Urothelium cell line (cell line): Measurements from ENCODE around the gene TBC1D17.

Experiments
- DNase-seq: peaks from one replicate; pipeline ENCODE4 v3.0.0; 2011; ENCODE audit warnings: low spot score, mixed read lengths
- FAIRE-seq: peaks from 2 replicates; lab custom pipeline; 2011; peaks lifted over from hg19 to GRCh38; lab: Jason Lieb, UNC

The TBC1D17 gene

GRCh38 chr19:49847731-49848696 is 29.5 kb upstream of the TBC1D17 start:
- DNase-seq (peak; percentile 56), FAIRE-seq (no peak)

- DNase-seq: no peak
Measured at GRCh38 chr19:49848938-49849337, 28.6 kb upstream of the TBC1D17 start.

GRCh38 chr19:49849433-49850220 is 27.9 kb upstream of the TBC1D17 start:
- FAIRE-seq (no peak), DNase-seq (no peak)

More at GRCh38 chr19:49848938-49849337, 28.6 kb upstream of the TBC1D17 start:
- no peak for FAIRE-seq

GRCh38 chr19:49850221-49850486 is 27.3 kb upstream of the TBC1D17 start:
- FAIRE-seq: no peak
- no peak for DNase-seq

GRCh38 chr19:49850487-49851342 is 26.8 kb upstream of the TBC1D17 start, which contains the start of gene PTOV1:
Gene PTOV1 (plus strand): TSS chr19:49851159.
- DNase-seq (peak; percentile 96), FAIRE-seq (no peak)

GRCh38 chr19:49851456-49852259 is 25.8 kb upstream of the TBC1D17 start:
- FAIRE-seq (no peak), DNase-seq (peak; percentile 43)

GRCh38 chr19:49852631-49853126 is 24.8 kb upstream of the TBC1D17 start:
- DNase-seq: no peak
- FAIRE-seq: no peak

GRCh38 chr19:49853852-49854377 is 23.6 kb upstream of the TBC1D17 start:
- FAIRE-seq: no peak
- DNase-seq: no peak

GRCh38 chr19:49854378-49855263 is 22.9 kb upstream of the TBC1D17 start:
- FAIRE-seq (no peak), DNase-seq (no peak)

- DNase-seq (no peak), FAIRE-seq (no peak)
Measured at GRCh38 chr19:49855277-49855675, 22.2 kb upstream of the TBC1D17 start.

GRCh38 chr19:49855676-49856573 is 21.6 kb upstream of the TBC1D17 start:
- DNase-seq (no peak), FAIRE-seq (peak; percentile 59)

GRCh38 chr19:49856574-49857021 is 20.9 kb upstream of the TBC1D17 start:
- DNase-seq (no peak), FAIRE-seq (no peak)

- no peak for DNase-seq
- FAIRE-seq: peak; percentile 76
Measured at GRCh38 chr19:49857061-49857837, 20.3 kb upstream of the TBC1D17 start.

GRCh38 chr19:49857838-49858087 is 19.7 kb upstream of the TBC1D17 start:
- no peak for FAIRE-seq
- no peak for DNase-seq

- DNase-seq: no peak
Measured at GRCh38 chr19:49858088-49858985, 19.2 kb upstream of the TBC1D17 start.

GRCh38 chr19:49859682-49860335 is 17.7 kb upstream of the TBC1D17 start:
- no peak for DNase-seq
- peak; percentile 63 for FAIRE-seq

More at GRCh38 chr19:49858088-49858985, 19.2 kb upstream of the TBC1D17 start:
- FAIRE-seq: no peak
